H54 (cell line): Measurements from ENCODE around the gene MATN3.

ENCODE experiments used
- DNase-seq: peaks from one replicate; pipeline ENCODE4 v3.0.0; 2011; ENCODE audit warnings: low spot score, mixed read lengths; ENCODE audit not compliant: insufficient read length
- FAIRE-seq: peaks from 3 replicates; lab custom pipeline; 2011; peaks lifted over from hg19 to GRCh38; lab: Jason Lieb, UNC
- POLR2A ChIP-seq: IDR thresholded peaks from 2 replicates; pipeline ENCODE4 v1.6.1; 2011; ENCODE audit warnings: low read depth, mild to moderate bottlenecking, low read length

The MATN3 gene

GRCh38 chr2:19949071-19949470 lies 63.4 kb downstream of the MATN3 start:
- TF ChIP-seq POLR2A: no peak
- no peak for DNase-seq
- FAIRE-seq: no peak

- TF ChIP-seq POLR2A: no peak
- no peak for FAIRE-seq
- no peak for DNase-seq
Measured at GRCh38 chr2:19947184-19947940, 65.1 kb downstream of the MATN3 start.

GRCh38 chr2:19944205-19944845 lies 68.1 kb downstream of the MATN3 start:
- no peak for TF ChIP-seq POLR2A
- no peak for FAIRE-seq
- no peak for DNase-seq

GRCh38 chr2:19943189-19943588 lies 69.3 kb downstream of the MATN3 start:
- DNase-seq (no peak), FAIRE-seq (no peak)
- no peak for TF ChIP-seq POLR2A

- no peak for FAIRE-seq
- DNase-seq: no peak
- TF ChIP-seq POLR2A: no peak
Measured at GRCh38 chr2:19942199-19942598, 70.3 kb downstream of the MATN3 start.
